DLD1 (cell line): ENCODE results near the gene CARD9.

Source experiments
- in situ Hi-C: cut with HindIII; loops from 2 replicates; pipeline ENCODE4 v1.10.0; 2017; ENCODE audit warnings: low sequenced_read_pairs

CARD9 gene

GRCh38 chr9:136401173-136401922, 27.9 kb upstream of the CARD9 start:
- in situ Hi-C loops, result no loop called here

- in situ Hi-C loops, result no loop called here
Measured at GRCh38 chr9:136400038-136400834, 26.8 kb upstream of the CARD9 start, which contains the start of gene SNAPC4. TSS of gene SNAPC4 (minus strand) at chr9:136400170. CDS start at chr9:136398428, 1,742 bp downstream.

- in situ Hi-C loops, result no loop called here
Measured at GRCh38 chr9:136399176-136400037, 25.9 kb upstream of the CARD9 start.

- in situ Hi-C loops, result no loop called here
Measured at GRCh38 chr9:136398286-136398685, 24.8 kb upstream of the CARD9 start.

- in situ Hi-C loops, result no loop called here
Measured at GRCh38 chr9:136397643-136398042, 24.2 kb upstream of the CARD9 start.

- in situ Hi-C loops, result no loop called here
Measured at GRCh38 chr9:136396219-136396515, 22.7 kb upstream of the CARD9 start.

GRCh38 chr9:136395345-136396218, 22.1 kb upstream of the CARD9 start:
- in situ Hi-C loops, result no loop called here

- in situ Hi-C loops, result no loop called here
Measured at GRCh38 chr9:136395020-136395340, 21.5 kb upstream of the CARD9 start.

GRCh38 chr9:136394312-136395019, 21.0 kb upstream of the CARD9 start:
- in situ Hi-C loops, result no loop called here

- in situ Hi-C loops, result no loop called here
Measured at GRCh38 chr9:136393531-136393930, 20.1 kb upstream of the CARD9 start.

GRCh38 chr9:136392538-136393449, 19.3 kb upstream of the CARD9 start:
- in situ Hi-C loops, result no loop called here

GRCh38 chr9:136391737-136392537, 18.5 kb upstream of the CARD9 start:
- in situ Hi-C loops, result no loop called here

- in situ Hi-C loops, result no loop called here
Measured at GRCh38 chr9:136389396-136389795, 15.9 kb upstream of the CARD9 start.

- in situ Hi-C loops, result no loop called here
Measured at GRCh38 chr9:136387217-136387616, 13.7 kb upstream of the CARD9 start.

GRCh38 chr9:136386018-136386417, 12.5 kb upstream of the CARD9 start:
- in situ Hi-C loops, result no loop called here

GRCh38 chr9:136385015-136385414, 11.5 kb upstream of the CARD9 start:
- in situ Hi-C loops, result no loop called here

GRCh38 chr9:136383436-136383835, 10.0 kb upstream of the CARD9 start:
- in situ Hi-C loops, result no loop called here

- in situ Hi-C loops, result no loop called here
Measured at GRCh38 chr9:136381966-136382513, 8.6 kb upstream of the CARD9 start.
